HG03039 (cell line): ENCODE results near the gene SDF4.

Experiments used
- ATAC-seq: cut with Tn5 transposase; IDR thresholded peaks from one replicate; pipeline ENCODE4 v1.9.1; 2021; ENCODE audit warnings: mild to moderate bottlenecking, moderate library complexity; ENCODE audit not compliant: unreplicated experiment

SDF4 gene

DNA sequence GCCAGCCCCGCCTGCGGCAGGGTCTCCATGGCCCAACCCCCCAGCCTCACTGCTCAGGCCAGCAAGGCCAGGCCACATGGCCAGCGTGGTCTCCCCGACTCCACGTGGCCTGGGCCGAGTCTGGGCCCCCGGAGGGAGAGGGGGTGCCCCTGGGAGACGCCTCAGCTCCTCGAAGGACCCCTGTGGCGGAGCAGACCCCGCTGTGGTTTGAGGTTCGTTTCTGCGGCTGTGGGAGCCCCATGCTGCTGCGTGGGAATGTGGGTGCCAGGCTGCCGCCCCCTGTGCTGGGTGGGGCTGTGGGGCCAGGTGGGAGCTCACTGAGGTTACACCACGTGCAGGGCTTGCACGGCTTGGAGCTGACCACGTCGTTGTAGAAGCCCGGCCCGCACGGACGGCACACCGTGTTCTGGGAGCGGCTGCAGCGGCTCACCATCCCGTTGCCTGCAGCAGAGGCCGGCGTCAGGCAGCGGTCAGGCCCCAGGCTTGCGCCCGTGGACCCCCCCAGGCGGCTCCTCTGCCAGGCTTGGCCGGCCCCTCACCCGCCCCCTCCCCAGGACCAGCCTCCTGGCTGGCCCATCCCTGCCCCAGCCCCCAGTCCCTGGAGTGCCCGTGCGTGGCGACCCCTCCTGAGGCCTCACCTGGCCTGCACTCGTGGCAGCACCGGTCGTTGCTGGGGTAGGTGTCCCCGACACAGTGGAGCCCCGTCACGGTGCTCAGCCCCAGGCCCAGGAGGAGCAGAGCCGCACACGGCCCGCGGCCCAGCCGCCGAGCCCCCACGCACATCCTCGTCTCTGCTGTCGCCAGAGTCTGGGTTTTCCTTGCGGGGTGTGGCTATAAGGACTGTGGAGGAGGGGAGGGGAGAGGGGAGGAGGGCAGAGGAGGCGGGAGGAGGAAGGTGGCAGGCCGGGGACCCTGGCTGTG is 18.2 kb downstream of the SDF4 start, which contains the start of gene TNFRSF4:
Gene TNFRSF4, minus strand, starts transcription at position 809 of the 921 bp plus-strand sequence. Its CDS starts 26 bp downstream, at position 783.
- ATAC-seq, result no peak

DNA sequence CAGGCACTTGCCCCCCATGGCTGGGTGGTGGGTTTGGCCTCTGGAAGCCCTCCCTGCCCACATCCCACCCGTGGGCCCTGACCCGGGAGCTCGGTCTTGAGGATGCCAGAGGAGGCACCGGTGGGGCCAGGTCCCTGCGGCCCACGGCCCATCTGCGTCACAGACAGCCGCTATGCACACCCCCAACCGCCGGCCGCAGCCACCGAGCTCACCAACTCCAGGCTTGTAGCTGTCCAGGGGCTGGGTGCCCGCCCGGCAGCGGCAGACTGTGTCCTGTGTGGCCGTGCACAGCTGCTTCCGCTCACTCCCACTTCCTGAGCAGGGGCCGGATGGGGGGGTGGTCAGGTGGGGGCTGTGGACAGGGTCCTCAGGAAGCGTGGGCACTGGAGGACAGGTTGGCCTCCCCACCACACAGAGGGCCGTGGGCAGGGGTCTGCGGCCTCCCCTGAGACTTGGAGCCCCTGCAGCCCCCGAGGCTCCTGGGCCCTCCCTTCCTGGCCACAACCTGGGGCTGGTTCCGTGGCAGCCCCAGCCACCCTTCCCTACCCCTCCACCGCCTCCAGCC is 18.9 kb downstream of the SDF4 start:
- ATAC-seq, result no peak

DNA sequence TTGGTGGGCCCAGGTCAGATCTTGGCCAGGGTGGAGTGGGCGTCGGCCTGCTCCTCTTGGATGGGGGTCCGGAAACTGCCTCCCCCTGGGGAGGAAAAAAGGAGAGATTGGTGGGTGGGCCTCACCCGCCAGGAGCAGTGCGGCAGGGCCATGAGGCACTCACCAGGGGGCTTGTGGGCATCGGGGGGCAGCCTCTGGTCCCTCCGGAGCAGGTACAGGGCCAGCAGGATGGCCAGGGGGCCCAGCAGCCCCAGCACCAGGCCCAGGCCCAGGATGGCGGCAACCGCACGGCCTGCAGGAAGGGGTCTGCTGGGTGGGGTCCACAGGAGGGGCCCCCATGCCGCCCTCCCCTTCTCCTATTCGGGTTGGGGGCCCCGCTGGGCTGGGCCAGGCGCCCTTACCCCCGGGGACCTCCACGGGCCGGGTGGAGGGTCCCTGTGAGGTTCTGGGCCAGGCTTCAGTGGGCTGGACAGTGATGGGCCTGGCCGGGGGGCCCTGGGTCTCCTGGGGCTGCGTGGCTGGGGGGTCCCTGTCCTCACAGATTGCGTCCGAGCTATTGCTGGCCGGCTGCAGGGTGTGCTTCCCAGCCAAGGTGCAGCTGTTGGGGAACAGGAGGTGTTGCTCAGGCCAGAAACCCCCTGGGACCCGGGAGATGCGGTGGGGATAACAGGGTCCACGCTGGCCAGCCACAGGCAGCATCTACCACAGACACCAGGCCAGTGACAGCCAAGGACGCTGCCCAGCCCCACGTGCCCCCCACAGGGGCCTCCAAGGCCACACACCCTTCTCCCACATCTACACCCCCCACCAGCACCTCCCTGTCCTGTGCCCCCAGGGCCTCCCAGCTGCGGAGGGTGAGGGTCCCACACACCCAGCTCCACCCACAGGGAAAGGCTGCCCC is 20.0 kb downstream of the SDF4 start:
- no peak for ATAC-seq

DNA sequence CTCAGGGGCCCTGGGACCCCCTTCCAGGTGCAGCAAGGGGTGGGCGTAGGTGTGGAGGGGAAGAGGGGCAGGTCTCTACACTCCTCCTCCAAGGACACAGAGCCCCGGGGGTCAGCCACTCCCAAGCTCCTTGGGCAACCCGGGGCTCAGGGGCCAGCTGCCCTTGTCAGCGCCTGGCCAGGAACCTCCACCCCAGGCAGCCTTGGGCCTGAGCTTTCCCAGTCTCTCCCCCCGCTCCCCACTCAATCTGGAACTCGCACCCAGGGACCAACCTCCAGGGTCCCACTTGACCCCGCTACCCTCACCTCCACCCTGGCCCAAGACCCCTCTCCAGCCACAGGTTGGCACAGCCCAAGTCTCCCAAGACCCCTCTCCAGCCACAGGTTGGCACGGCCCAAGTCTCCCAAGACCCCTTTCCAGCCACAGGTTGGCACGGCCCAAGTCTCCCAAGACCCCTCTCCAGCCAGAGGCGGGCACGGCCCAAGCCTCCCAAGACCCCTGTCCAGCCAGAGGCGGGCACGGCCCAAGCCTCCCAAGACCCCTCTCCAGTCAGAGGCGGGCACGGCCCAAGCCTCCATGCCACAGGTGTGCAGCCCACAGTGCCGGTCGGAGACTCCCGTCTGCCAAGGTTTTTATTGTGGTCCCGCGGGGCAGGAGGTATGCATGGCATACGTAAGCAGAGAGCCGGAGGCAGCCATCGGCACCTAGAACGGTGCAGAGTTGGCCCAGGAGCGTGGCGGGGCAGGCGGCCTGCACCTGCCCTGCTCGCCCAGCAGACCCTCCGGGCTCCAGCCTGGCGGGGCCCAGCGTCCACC is 20.9 kb downstream of the SDF4 start:
- no peak for ATAC-seq

DNA sequence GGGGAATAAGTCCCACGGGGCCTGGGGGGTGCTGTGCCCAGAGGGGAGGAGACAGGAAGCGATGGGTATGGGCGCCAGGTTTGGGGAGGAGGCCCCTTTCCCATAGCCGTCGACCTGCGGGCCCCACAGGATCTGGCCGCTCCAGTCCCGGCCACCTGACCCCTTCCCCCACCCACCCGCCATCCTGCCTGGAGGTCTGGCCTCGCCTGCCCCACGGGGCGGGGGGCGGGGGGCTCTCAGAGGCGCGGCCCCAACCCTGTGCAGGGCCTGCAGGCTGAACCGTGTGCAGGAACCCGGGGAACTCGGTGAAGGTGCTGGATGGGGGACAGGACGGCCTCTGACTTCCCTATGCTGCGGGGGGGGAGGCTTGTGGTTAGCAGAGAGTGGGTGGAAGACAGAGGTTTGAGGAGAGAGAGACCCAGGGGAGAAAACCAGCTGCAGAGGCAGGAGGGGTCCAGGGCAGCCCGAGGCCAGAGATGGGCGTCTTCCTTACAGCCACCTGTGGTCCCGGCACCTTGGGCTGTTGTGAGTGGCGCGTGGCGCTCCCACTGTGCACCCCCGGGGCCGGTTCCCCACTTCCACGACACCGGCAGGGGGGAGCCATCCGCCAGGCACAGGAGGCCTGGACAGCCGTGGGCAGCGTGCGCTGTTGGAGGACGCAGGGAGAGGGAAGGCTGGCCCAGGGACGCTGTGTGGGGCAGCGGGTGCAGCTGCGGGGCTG is 22.9 kb downstream of the SDF4 start:
- no peak for ATAC-seq

DNA sequence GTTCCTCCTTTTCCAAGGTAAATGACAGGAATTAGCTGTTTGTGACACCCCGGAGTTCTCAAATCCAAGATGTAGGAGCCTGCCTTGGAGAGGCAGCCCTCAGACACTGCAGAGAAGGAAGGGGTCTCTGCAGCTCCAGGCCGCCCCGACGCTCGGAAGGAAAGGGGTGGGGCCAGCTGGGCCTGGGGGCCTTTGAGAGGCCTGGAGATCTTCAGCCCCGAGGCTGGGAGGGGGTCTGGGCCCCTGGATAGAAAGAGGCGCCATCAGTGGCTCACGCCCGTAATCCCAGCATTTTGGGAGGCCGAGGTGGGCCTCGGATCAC is 24.3 kb downstream of the SDF4 start:
- no peak for ATAC-seq

DNA sequence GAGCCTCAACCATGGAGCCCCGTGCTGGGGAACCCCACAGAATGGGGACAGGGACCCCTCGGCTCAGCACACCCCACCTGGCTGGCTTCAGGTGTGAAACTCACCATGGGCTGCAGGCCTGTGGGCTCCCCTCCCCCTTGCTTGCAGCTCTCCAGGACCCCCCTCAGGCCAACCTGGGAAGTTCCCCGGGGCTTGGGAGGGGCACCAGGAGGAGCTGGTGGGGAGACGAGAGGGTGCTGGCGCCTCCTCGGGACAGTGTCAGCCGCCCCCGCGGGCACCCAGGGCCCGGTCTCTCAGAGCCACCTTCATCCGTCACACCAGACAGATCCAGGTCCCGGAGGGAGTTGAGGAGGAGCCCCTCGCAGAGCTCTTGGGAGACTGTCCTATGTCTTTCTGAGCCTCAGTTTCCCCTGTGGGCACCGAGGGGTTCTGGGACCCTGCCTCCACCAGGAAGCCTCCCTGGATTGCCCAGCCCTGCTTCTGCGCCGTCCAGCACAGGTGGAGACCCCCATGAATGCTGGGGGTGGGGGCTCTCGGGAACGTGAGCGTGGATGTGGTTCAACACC is 24.8 kb downstream of the SDF4 start:
- ATAC-seq, result no peak

DNA sequence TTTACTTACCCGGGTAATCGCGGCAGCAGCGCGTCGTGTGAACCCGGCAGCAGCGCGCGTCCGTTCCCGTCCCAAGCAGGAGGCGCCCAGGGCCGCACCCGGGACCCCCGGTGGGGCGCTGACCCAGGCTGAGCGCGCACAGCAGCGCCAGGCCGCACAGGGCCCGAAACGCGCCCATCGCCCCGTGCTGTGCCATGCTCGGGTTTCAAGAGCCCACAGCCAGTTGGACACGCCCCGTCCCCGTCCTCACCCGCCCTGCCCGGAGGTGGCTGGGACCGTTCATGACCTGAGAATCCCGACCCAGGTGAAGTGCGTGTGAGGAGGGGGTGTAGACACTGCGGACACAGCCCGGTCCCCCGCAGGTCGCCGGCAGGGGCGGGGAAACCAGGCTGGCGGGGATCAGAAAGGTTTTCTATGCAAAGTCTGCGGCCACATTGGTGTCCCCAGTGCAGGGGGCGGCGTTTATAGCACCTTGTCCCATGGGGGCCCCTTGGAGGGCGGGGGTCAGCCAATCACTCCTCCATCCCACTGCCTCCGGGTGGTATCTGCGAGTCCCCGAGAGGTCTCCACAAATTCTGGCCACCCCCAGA is 25.3 kb downstream of the SDF4 start, which contains the start of gene TNFRSF18:
Gene TNFRSF18, minus strand, starts transcription at position 217 of the 590 bp plus-strand sequence. Its CDS starts 21 bp downstream, at position 196.
- no peak for ATAC-seq

DNA sequence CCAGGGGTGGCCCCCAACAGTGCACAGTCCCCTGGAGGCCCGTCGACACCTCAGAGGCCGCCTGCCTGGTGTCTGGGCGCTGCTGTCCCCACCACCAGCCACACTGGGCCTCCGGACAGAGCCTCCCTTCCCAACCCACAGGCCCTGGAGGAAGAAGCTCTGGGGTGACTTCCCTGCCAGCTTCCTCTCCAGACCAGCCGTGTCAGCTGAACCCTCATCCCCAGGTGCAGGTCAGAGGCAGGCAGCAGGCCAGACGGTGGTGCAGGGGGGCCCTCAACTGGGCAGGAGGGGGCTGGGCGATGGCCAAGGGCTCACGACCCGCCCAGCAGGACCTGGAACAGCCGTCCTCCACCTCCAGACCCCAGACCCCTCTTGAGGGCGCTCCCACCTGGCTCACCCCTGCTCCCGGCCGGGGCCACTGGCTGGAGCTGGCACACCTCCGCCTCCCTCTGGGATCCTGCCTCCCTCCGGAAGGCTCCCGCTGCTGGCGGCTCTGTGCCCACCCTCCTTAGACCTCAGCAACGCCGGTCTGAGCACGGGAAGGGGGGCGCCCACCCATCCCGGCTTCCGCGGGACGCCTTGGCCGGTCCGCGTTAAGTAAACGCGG is 25.9 kb downstream of the SDF4 start:
- ATAC-seq, result no peak

DNA sequence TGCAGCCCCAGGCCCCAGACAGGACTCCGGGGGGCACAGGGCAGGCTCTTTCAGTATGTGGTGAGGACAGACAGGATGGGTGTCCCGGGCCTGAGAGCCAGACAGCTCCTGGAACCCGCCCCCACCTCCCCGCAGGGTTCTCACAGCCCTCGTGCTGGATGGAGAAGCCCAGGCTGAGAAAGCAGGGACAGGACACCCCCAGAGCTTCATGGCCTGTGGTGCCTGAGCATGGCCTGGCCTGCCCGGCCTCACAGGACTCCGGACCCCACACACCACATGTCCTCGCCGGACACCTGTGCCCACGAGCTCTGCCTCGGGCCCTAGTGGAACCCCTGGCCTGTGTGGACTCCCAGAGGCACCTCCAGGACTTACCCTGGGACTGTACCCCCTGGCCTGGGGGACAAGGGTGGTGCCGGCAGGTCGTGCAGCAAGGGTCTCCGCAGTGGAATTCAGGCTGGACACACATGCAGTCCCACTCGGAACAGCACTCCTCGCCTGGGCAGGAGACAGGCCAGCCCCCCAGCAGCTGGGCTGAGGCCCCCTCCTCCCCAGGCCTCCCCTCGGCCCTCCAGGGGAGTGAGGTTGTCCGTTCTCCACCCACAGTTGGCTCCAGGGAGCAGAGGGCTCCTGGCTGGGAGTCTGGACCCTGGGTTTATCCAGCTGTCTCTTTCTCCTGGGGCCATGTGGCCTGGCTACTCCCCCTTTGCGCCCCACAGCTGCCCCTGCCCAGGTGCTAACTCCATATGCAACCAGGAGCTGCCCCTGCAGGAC is 26.6 kb downstream of the SDF4 start:
- ATAC-seq, result no peak

DNA sequence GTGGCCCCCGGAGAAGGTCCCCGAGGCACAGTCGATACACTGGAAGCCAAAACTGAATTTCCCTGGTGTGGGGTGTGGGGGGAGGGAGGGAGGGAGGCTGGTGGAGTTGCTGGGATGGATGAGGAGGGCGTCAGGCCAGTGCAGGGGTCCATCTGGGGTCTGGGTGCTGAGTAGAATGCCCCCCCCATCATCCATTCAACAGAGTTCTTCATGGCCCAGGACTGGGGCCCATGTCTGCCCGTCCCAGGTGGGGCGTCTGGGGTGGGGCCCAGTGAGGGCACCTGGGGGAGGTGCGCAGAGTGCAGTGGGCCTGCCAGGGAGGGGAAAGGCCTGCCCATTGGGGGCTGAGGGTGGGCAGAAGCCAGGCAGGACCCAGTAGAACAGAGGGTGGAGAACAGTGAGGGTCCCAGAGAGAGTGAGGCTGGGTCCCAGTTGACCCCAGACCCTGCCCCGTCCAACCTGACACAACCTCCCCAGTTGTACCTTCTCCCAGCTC is 27.3 kb downstream of the SDF4 start:
- no peak for ATAC-seq

DNA sequence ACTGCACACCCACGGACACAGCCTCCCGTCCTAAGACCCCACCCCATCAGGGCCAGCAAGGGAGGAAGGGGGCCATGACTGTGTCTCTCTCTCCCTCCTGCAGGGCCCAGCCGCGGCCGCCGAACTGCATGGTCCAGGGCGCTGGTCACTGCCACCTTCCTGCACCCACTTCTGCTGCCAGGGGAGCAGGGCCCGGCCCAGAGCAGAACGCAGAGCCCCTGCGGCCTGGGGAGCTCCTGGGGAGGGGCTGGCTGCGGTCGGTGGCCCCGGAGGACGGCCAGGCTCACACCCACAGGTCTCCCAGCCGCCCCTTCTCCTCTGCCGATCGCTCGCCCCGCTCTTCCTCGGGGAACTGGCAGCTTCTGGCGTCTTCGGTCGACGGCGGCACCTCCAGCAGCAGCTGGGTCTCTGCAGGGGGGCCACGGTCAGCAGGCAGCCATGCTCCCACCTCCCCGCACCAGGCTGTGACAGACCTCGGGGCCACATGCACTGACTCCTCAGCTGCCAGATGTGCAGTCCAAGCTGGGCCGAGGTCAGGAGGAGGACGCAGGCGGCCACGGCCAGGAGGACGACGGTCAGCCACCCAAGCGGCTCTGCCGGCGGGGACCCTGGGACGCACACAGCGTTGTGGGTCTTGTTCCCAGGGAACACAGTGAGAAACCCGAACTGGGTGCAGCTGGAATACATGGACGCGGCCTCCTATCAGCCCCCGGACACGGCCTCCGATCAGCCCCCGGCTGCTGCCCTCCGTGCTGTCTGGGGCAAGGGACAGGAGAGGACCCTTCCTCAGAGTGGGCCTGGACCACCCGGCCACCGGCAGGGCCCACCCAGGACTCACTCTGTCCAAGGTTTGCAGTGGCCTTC is 28.0 kb downstream of the SDF4 start:
- ATAC-seq, result no peak

DNA sequence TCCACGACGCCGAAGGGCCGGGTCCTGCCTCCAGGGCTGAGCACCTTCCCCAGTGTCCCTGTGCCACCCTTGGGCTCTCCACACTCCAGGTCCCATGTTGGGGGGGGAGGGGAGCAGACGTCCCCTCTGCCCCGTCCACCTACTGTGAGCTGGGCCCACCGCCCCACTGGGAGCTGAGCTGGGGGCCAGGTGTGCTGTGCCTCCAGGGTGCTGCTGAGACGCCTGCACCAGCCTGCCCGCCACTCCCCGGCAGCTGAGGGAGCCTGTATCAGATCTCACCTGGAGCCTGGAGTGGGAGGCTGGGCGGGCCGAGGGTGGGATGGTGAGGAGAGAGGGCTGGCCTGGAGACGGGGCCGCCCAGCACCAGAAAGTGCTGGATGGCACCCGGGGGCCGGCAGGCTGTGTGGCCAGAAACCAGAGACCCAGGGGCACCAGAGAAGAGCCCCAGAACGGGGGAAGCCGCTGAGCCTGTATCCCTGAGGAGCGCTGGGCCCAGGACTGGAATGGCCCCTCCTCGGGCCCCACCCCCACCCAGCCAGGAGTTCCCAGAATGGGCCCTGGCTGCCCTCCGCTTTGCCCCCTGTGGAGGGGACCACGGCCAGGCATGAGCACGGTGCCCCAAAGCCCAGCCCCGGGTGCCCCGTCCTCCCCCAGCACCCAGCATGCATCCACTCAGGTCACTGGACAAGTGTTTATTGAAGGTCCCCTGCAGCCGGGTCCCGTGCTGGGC is 28.8 kb downstream of the SDF4 start:
- no peak for ATAC-seq

DNA sequence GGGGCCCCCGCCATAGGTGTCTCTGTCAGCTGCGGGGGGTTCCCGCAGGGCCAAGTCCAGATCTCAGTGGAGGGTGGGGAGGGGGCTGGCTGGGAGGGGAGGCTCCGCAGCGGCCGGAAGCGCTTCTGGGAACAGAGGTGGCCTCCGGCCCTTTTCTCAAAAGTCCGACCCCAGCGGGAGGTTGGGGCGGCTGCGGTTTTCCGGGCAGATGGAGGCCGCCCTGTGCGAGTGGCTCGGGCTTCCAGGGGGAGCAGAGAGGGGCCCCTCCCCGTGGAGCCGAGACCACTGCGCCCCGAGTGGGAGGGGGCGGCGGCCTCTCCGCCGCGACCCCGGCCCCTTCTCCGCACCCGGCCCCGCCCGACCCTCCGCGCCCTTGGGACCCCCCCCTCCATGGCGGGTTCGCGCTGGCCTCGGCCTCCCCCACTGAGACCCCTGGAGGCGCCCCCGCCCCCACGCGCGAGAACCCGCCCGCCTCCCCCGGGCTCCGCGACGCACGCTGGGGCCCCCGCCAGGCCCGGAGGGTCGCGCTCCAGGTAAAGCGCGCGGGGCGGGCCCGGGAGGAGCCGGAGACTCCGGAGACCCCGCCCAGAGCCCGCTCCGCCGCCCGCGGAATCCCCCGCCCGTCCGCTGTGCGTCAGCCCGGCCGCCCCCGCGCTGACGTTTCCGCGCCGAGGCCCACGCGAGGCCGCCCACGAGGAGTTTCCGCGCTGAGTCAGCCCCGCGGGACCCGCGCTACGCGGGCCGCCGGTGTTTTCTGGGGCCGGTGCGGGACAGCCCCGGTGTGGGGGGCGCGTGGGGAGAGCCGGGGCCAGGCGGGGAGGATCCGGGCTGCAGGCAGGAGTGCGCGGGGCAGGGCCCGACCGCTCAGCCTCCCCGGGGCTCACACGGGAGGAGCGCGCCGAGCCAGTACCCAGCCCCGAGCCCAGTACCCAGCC is 30.7 kb downstream of the SDF4 start:
- peak; percentile 45 for ATAC-seq
